ENCODE measurements around the gene PLA2G4E. TPM values are rescaled to one million over a fixed set of nuclear protein-coding genes. Genes with fewer than 3 reads are reported as not detected.

Gene PLA2G4E
- total RNA-seq, 1 experiment from 2014 or later = not detected

GRCh38 chr15:41957021-41957897 is 63.6 kb downstream of the PLA2G4E start:
- Histone ChIP-seq H3K4me3 (ENCODE audit: low read length) (no peak overlapping the region), H3K9ac (ENCODE audit: low read length) (no peak overlapping the region), H3K4me1 (ENCODE audit: insufficient read depth, low read length) (peaks cover 24% of the 10 kb centered on the region), H3K27ac (ENCODE audit: low read length) (no peak overlapping the region), H2AFZ (ENCODE audit: low read length) (no peak overlapping the region), H3F3A (ENCODE audit: low read length, unreplicated experiment) (no peaks in the 10 kb centered on the region), H3K36me3 (ENCODE audit: low read depth, low read length) (peaks cover 21% of the 10 kb centered on the region; the same call in 1 of the 2 replicates), H3K9me3 (ENCODE audit: low read length) (no peaks in the 10 kb centered on the region), H3K79me2 (ENCODE audit: low read length) (peaks cover 83% of the 10 kb centered on the region), H4K20me1 (ENCODE audit: low read length) (peaks cover 41% of the 10 kb centered on the region), H3K9me2 (replicated peaks; ENCODE audit: low read length) (no peaks in the 10 kb centered on the region), H3K27me3 (ENCODE audit: low read length) (no peaks in the 10 kb centered on the region), H3K4me2 (ENCODE audit: low read length) (no peak overlapping the region)
- ChIA-PET CTCF (no interaction called here), POLR2A (ENCODE audit: unreplicated experiment) (no interaction called here)
- TF ChIP-seq CTCF (conservative IDR thresholded peaks at IDR 0.05; ENCODE audit: low read depth, low read length) (no peak), EZH2phosphoT487 (IDR thresholded peaks at IDR 0.05; ENCODE audit: borderline replicate concordance, low read length) (no peak), EZH2 (IDR thresholded peaks at IDR 0.05; ENCODE audit: low read length, unreplicated experiment) (no peak)
- DNase-seq (no peak), ATAC-seq (peak; percentile 57)
- intact Hi-C loops (cut with micrococcal nuclease) = no loop called here
- no TSS peak for BruUV-seq (replicated peaks)

- peaks cover 33% of the 10 kb centered on the region; the same call in 1 of the 2 replicates for H3K36me3 ChIP-seq (ENCODE audit: low read depth, low read length)
- peaks cover 37% of the 10 kb centered on the region; the same call in 1 of the 2 replicates for H4K20me1 ChIP-seq (ENCODE audit: low read length)
- H2AFZ ChIP-seq (ENCODE audit: low read length) = no peak overlapping the region
- no peaks in the 10 kb centered on the region for H3K27me3 ChIP-seq (ENCODE audit: low read length)
- peaks cover 11% of the 10 kb centered on the region for H3K4me1 ChIP-seq (ENCODE audit: insufficient read depth, low read length)
- BruUV-seq (replicated peaks) = no TSS peak
- H3K9me2 ChIP-seq (replicated peaks; ENCODE audit: low read length) = no peaks in the 10 kb centered on the region
- intact Hi-C loops (cut with micrococcal nuclease) = no loop called here
- ChIA-PET CTCF (no interaction called here), POLR2A (ENCODE audit: unreplicated experiment) (no interaction called here)
- no peaks in the 10 kb centered on the region for H3K9me3 ChIP-seq (ENCODE audit: low read length)
- TF ChIP-seq EZH2 (IDR thresholded peaks at IDR 0.05; ENCODE audit: low read length, unreplicated experiment) (no peak), EZH2phosphoT487 (IDR thresholded peaks at IDR 0.05; ENCODE audit: borderline replicate concordance, low read length) (no peak), CTCF (conservative IDR thresholded peaks at IDR 0.05; ENCODE audit: low read depth, low read length) (no peak)
- no peak overlapping the region for H3K9ac ChIP-seq (ENCODE audit: low read length)
- H3F3A ChIP-seq (ENCODE audit: low read length, unreplicated experiment) = no peaks in the 10 kb centered on the region
- no peak overlapping the region for H3K4me2 ChIP-seq (ENCODE audit: low read length)
- H3K4me3 ChIP-seq (ENCODE audit: low read length) = no peak overlapping the region
- peaks cover 78% of the 10 kb centered on the region for H3K79me2 ChIP-seq (ENCODE audit: low read length)
- no peak overlapping the region for H3K27ac ChIP-seq (ENCODE audit: low read length)
- ATAC-seq = no peak
- DNase-seq = no peak
These were observed 64.9 kb downstream of the PLA2G4E start for GRCh38 chr15:41955807-41956525.
